Measurements from ENCODE around the gene PPP1R18. TPM values are rescaled to one million over a fixed set of nuclear protein-coding genes. Genes with fewer than 3 reads are reported as not detected.
A peak's percentile ranks its signal among the peaks of the same experiment; 100 is the strongest.

PPP1R18 gene
- total and polyA plus RNA-seq, 9 of the 15 experiments (the other 6 are each of a cell fraction or from before 2014, with no cell fraction given): 12.0 to 99.2 (median 42.6) TPM

DNA sequence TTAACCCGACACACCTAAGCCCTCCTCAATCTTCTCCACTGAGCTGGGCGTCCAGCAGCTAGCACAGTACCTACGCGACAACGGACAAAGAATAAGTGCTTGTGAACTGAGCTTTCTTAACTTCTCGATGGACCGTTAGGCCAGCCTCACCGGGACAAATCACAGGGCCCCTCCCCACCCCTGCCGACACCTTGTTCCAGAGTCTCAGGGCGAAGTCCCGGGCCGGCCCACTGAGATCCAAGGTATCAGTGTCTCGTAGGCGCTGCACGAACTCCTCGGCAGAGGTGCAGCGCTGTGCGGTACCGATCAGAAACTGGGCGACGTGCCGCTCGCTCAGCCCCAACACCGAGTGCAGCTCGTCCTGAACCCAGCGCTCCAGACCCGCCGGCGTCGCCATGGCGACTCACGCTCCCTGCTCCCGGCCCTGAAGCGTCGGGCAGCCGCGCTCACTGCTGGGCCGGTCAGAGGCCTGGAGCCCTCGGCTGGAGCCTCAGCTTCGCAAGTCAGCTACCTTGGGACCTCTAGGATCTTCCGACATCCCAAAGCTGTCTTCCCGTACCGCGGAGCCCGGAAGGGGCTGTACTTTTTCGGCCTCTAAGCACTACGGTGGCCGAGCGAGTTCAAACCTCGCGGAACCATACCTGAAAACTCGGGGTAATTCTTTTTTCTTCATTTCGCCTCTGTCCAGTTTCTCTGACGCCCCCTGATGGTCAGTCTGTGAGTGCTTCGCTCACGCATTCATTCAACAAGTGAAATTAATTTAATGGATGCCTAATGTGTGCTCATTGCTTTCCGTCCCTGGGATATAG, 13.8 kb downstream of the PPP1R18 start, which contains the start of gene DHX16 (continued):
- TF ChIP-seq NRF1 (conservative IDR thresholded peaks at IDR 0.05 in 1 of 2, IDR thresholded peaks at IDR 0.05 in 1 of 2): peak; percentile 45 to 63; a peak in 3 of 4 replicates
- peak; percentile 50; the same call in 1 of the 2 replicates for TF ChIP-seq CREB3L1 (IDR thresholded peaks at IDR 0.05; ENCODE audit: borderline replicate concordance, low read depth)
- no peak for TF ChIP-seq SRSF3 (IDR thresholded peaks at IDR 0.05; ENCODE audit: insufficient read depth, low read length)
- TF ChIP-seq ZNF740 (CRISPR knock-in tag; IDR thresholded peaks at IDR 0.05): peak; percentile 29; the same call in 1 of the 2 replicates
- no peak for TF ChIP-seq ZNF740 (tag; IDR thresholded peaks at IDR 0.05)
- TF ChIP-seq ZNF212 (CRISPR knock-in tag; IDR thresholded peaks at IDR 0.05): no peak
- TF ChIP-seq, protein P1, sequence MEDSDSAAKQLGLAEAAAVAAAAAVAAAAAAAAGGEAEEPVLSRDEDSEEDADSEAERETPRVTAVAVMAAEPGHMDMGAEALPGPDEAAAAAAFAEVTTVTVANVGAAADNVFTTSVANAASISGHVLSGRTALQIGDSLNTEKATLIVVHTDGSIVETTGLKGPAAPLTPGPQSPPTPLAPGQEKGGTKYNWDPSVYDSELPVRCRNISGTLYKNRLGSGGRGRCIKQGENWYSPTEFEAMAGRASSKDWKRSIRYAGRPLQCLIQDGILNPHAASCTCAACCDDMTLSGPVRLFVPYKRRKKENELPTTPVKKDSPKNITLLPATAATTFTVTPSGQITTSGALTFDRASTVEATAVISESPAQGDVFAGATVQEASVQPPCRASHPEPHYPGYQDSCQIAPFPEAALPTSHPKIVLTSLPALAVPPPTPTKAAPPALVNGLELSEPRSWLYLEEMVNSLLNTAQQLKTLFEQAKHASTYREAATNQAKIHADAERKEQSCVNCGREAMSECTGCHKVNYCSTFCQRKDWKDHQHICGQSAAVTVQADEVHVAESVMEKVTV (CRISPR knock-in tag; IDR thresholded peaks at IDR 0.05): peak; percentile 25; the same call in 1 of the 2 replicates
- peak; percentile 79 for TF ChIP-seq CTCFL (IDR thresholded peaks at IDR 0.05; ENCODE audit: borderline replicate concordance, insufficient read depth, low read depth, low read length, poor library complexity, severe bottlenecking)
- no peak; the same call in 1 of the 2 replicates for TF ChIP-seq ETV5 (CRISPR knock-in tag; IDR thresholded peaks at IDR 0.05; ENCODE audit: low read depth)
- TF ChIP-seq SMAD3 (CRISPR knock-in tag; conservative IDR thresholded peaks at IDR 0.05): no peak
- TF ChIP-seq CBFA2T2 (conservative IDR thresholded peaks at IDR 0.05): no peak
- peak; percentile 61 for TF ChIP-seq TEAD4 (IDR thresholded peaks at IDR 0.05; ENCODE audit: low read length)
- TF ChIP-seq TEAD4 (CRISPR knock-in tag; IDR thresholded peaks at IDR 0.05; ENCODE audit: borderline replicate concordance): no peak
- no peak for TF ChIP-seq CBX2 (IDR thresholded peaks at IDR 0.05; ENCODE audit: insufficient read depth, low read length, poor library complexity, severe bottlenecking)
- TF ChIP-seq HNRNPLL (IDR thresholded peaks at IDR 0.05; ENCODE audit: low read depth, low read length, poor library complexity, severe bottlenecking): peak; percentile 19
- TF ChIP-seq KLF6 (CRISPR knock-in tag; IDR thresholded peaks at IDR 0.05; ENCODE audit: borderline replicate concordance): no peak
- peak; percentile 58; the same call in 1 of the 2 replicates for TF ChIP-seq ELF4 (CRISPR knock-in tag; IDR thresholded peaks at IDR 0.05)
- no peak for TF ChIP-seq ZNF41 (CRISPR knock-in tag; conservative IDR thresholded peaks at IDR 0.05)
